ENCODE results near the gene MYBPC2. TPM values are rescaled to one million over a fixed set of nuclear protein-coding genes. Genes with fewer than 3 reads are reported as not detected.

Gene MYBPC2
- total RNA-seq, 4 donors from 2014 or later, result not detected

- no peak for TF ChIP-seq EP300 (IDR thresholded peaks at IDR 0.05)
- no peak for TF ChIP-seq CTCF (IDR thresholded peaks at IDR 0.05)
- TF ChIP-seq POLR2A (IDR thresholded peaks at IDR 0.05), result no peak
- no peak for TF ChIP-seq POLR2AphosphoS5 (IDR thresholded peaks at IDR 0.05)
- Histone ChIP-seq H3K27ac (no peak overlapping the region), H3K36me3 (peaks cover 0 to 68% of the 10 kb centered on the region in 2 donors), H3K9me3 (no peaks in the 10 kb centered on the region), H3K27me3 (no peaks in the 10 kb centered on the region), H3K4me1 (peaks cover 0 to 27% (median 13%) of the 10 kb centered on the region in 3 donors), H3K4me3 (no peak overlapping the region)
- no peak for ATAC-seq
- WGBS, 2 donors (ENCODE audit: low coverage in 1 of 2), result no CpG with 5 or more reads among the region's 16 CpGs
Observed at GRCh38 chr19:50479761-50480251, 47.1 kb downstream of the MYBPC2 start.

- Histone ChIP-seq H3K9me3 (no peaks in the 10 kb centered on the region), H3K4me3 (no peak overlapping the region), H3K4me1 (peaks cover 0 to 27% (median 13%) of the 10 kb centered on the region in 3 donors), H3K36me3 (peaks cover 0 to 74% of the 10 kb centered on the region in 2 donors), H3K27ac (no peak overlapping the region), H3K27me3 (no peaks in the 10 kb centered on the region)
- 100% methylated on average over 4 of the region's 37 CpGs; no CpG with 5 or more reads in 1 of the 2 donors for WGBS, 2 donors (ENCODE audit: low coverage in 1 of 2)
- no peak for ATAC-seq
- no peak for TF ChIP-seq POLR2A (IDR thresholded peaks at IDR 0.05)
Observed at GRCh38 chr19:50480281-50481111, 47.8 kb downstream of the MYBPC2 start.

- H3K36me3 ChIP-seq, result peaks cover 0 to 74% of the 10 kb centered on the region in 2 donors
- no peak overlapping the region for H3K27ac ChIP-seq
- peaks cover 0 to 27% (median 13%) of the 10 kb centered on the region in 3 donors for H3K4me1 ChIP-seq
- no peak for ATAC-seq
- no peak for TF ChIP-seq POLR2A (IDR thresholded peaks at IDR 0.05)
- TF ChIP-seq EP300 (IDR thresholded peaks at IDR 0.05), result no peak
- TF ChIP-seq CTCF (IDR thresholded peaks at IDR 0.05), result no peak
- no peak overlapping the region for H3K4me3 ChIP-seq
- 70% methylated on average over 3 of the region's 27 CpGs; no CpG with 5 or more reads in 1 of the 2 donors for WGBS, 2 donors (ENCODE audit: low coverage in 1 of 2)
- H3K27me3 ChIP-seq, result peaks cover 4% of the 10 kb centered on the region
- no peaks in the 10 kb centered on the region for H3K9me3 ChIP-seq
Observed at GRCh38 chr19:50481351-50482149, 48.9 kb downstream of the MYBPC2 start.

- ATAC-seq, result no peak
- Histone ChIP-seq H3K9me3 (no peaks in the 10 kb centered on the region), H3K36me3 (peaks cover 0 to 74% of the 10 kb centered on the region in 2 donors), H3K4me1 (peaks cover 0 to 21% (median 8%) of the 10 kb centered on the region in 3 donors), H3K27me3 (peaks cover 12% of the 10 kb centered on the region), H3K4me3 (no peak overlapping the region), H3K27ac (no peak overlapping the region)
- WGBS, 2 donors (ENCODE audit: low coverage in 1 of 2), result no CpG with 5 or more reads among the region's 16 CpGs
- no peak for TF ChIP-seq CTCF (IDR thresholded peaks at IDR 0.05)
- TF ChIP-seq POLR2A (IDR thresholded peaks at IDR 0.05), result no peak
- TF ChIP-seq POLR2AphosphoS5 (IDR thresholded peaks at IDR 0.05), result no peak
- TF ChIP-seq EP300 (IDR thresholded peaks at IDR 0.05), result no peak
Observed at GRCh38 chr19:50482271-50482855, 49.7 kb downstream of the MYBPC2 start.

GRCh38 chr19:50482916-50483315 is 50.2 kb downstream of the MYBPC2 start:
- ATAC-seq, result no peak
- Histone ChIP-seq H3K36me3 (peaks cover 0 to 74% of the 10 kb centered on the region in 2 donors), H3K4me1 (peaks cover 0 to 16% (median 3%) of the 10 kb centered on the region in 3 donors), H3K9me3 (no peaks in the 10 kb centered on the region), H3K4me3 (no peak overlapping the region), H3K27me3 (peaks cover 18% of the 10 kb centered on the region), H3K27ac (no peak overlapping the region)
- no peak for TF ChIP-seq POLR2A (IDR thresholded peaks at IDR 0.05)
- TF ChIP-seq POLR2AphosphoS5 (IDR thresholded peaks at IDR 0.05), result no peak
- no peak for TF ChIP-seq EP300 (IDR thresholded peaks at IDR 0.05)
- no peak for TF ChIP-seq CTCF (IDR thresholded peaks at IDR 0.05)
- 20 to 58% methylated on average over 1 to 5 of the region's 10 CpGs for WGBS, 2 donors (ENCODE audit: low coverage in 1 of 2)

Data from gastroesophageal sphincter (tissue), 4 donors.